Adipose tissue (tissue), 3 donors: ENCODE results near the gene FAM168B. TPM values are rescaled to one million over a fixed set of nuclear protein-coding genes. Genes with fewer than 3 reads are reported as not detected.

Experiments used
- H3K27ac ChIP-seq: one replicate; pipeline ENCODE4 v1.5.1; 2013; ENCODE audit warnings: low read depth, low read length
- WGBS, 3 donors: extraction: QIAGEN DNeasy Blood & Tissue Kit; methylation state at CpG; one replicate each; pipeline ENCODE4 v1.1.7; 2013; 5-methylcytosine and 5-hydroxymethylcytosine counted together
- polyA plus RNA-seq, 3 donors: library from polyadenylated mRNA; stranded (reverse); fragments of 200-250 nt; gene quantifications; one replicate each; pipeline ENCODE4 v1.2.3, GENCODE V29; 2013
- donor health status: healthy with polysubstance abuse.
- donor health status: Bipolar disorder and iron deficiency.
- donor health status: healthy.

FAM168B gene
- polyA plus RNA-seq, 3 donors = 24.5 to 67.2 (median 41.6) TPM

DNA sequence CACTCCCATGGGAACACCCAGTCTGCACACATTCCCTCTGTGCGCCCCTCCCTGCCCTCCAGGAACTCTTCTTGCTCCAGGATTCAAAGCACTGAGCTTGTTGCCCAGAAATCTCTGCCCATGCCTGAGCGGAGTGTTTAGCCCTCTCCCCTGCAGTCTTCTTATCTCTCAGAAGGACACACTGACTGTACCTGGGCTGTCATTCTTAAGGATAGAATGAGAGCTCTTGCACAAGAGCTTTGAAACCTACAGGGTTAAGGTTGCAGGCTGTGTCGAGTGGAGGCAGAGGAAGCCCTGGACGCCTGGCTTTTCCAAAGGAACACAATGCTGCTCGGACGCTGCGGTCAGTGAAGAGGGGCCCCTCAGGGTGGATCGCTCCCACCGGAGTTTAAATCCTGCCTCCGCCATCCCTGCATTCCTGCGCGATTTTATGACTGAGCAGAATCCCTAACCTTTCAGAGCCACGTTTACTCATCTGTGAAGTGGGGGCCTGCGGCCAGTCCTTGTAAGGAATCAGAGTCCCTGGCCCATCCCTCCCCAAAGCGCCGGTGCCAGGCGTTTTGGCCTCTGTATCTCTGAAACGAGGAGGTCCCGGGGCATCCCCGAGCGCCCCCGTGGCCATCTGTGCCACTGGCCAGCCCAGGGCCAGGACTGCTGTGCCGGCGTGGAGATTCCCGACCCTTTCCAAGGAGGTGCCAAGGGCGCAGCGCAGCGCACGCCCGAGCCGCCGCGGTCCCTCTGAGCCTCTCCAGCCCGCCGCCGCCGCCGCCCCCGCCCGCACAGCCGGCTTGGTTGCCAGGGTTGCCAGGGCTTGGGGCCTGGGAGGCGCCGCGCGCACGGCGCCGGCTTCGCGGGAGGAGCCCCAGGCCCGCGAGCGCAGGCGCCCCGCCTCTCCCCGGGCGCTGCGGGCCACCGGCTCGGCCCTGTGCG lies 58.9 kb downstream of the FAM168B start:
- H3K27ac ChIP-seq = no peak overlapping the region
- 3 to 4% (median 4%) methylated on average over 59 to 61 of the region's 61 CpGs for WGBS, 3 donors

DNA sequence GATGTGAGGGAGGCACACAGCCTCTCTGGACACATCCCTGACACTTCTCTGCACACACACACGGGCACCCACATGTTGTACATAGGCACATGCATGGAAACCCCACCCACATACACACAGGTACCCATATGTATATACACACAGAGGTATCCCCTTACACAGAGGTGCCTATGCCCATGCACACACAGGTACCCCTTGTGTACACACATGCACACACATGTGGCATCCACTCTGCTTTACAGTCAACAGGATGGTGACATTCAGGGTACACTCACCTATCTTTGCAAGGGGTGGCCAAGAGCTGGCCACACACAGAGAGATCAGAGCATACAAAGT lies 59.5 kb downstream of the FAM168B start:
- WGBS, 3 donors = 79 to 94% (median 84%) methylated on average over 1 of the region's 1 CpG
- no peak overlapping the region for H3K27ac ChIP-seq

DNA sequence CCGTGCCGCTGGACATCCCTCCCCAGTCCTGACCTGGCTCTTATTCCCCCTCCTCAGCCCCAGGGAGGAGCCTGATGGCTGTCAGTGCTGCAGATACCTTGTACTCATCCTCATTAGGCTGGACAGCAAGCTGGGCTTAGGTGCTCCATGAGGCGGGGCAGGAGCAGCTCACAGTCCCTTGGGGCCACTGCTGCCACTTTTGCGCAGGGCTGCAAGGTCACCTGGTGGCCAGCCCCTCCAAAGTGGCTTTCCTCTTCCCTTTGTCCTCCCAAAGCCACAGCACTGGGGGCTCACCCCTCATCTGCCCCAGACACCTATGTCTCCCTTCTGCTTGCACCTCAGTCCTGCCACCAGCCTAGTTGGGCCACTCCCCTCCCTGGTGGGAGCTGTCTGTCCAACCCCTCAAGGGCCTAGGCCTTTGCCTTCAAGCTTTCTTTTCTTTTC lies 60.8 kb downstream of the FAM168B start:
- H3K27ac ChIP-seq = no peak overlapping the region
- WGBS, 3 donors = 86 to 89% (median 88%) methylated on average over 4 of the region's 4 CpGs

DNA sequence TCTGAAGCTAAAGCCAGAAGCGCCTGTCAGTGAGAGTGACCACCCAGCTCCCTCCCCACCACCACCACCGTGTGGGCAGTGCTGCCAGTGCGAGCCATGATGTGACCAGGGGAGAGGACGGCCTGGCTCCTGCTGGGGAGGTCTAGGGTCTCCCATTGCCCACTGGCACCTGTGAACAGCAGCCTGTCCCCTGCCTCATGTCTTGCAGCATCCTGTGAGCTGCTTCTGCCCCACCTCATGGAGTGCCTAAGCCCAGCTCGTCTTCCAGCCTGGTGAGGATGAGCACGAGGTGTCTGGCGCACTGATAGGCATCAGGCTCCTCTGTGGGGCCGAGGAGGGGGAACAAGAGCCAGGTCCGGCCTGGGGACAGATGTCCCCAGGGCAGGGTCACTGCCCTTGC lies 61.4 kb downstream of the FAM168B start:
- 69 to 80% (median 74%) methylated on average over 8 to 9 of the region's 9 CpGs for WGBS, 3 donors

DNA sequence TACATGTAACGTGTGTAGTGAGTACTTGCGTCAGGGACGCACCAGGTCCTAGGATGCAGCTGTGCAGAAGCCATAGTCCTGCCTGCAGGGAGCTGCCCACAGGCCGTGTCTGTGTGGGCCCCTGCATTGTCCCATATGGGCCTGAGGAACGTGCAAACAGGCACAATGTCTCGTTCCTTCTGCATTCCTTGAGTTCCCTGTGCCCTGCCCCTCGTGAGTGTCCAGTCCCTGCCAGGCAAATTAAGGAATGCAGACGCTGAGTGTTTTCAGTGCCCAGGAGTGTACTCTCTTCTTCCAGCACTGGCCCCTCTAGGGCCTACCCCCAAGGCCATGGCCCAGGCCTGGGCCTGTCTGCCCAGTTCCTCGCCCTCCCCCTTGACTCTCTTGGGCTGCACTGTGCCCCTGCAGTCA lies 61.8 kb downstream of the FAM168B start:
- H3K27ac ChIP-seq = no peak overlapping the region
- 77 to 85% (median 85%) methylated on average over 9 of the region's 9 CpGs for WGBS, 3 donors

More for the DNA sequence above, 61.4 kb downstream of the FAM168B start:
- no peak overlapping the region for H3K27ac ChIP-seq

DNA sequence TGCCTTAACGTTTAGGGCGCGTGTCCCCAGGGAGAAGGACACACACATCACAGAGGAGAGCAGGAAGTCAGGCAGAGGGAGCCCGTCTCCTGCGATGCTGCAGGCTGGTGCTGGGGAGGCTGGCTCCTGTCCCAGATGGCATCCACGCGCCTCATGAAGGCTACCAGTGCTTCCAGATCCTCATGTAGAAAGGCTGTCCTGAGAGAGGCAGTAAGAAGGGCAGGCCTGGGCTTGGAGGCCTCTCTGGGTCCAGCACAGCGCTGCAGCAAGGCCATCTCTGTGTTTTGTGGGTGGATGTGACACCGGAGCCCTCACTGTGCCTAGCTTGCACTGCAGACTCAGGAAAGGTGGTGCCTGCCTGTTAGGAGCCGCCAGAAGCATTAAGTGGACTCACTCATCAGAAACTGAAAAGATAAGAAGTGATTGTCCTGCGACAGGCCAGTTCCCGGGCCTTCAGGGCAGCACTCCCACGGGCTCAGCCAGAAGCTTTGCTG lies 62.7 kb downstream of the FAM168B start:
- WGBS, 3 donors = 72 to 78% (median 73%) methylated on average over 13 of the region's 13 CpGs
- no peak overlapping the region for H3K27ac ChIP-seq

DNA sequence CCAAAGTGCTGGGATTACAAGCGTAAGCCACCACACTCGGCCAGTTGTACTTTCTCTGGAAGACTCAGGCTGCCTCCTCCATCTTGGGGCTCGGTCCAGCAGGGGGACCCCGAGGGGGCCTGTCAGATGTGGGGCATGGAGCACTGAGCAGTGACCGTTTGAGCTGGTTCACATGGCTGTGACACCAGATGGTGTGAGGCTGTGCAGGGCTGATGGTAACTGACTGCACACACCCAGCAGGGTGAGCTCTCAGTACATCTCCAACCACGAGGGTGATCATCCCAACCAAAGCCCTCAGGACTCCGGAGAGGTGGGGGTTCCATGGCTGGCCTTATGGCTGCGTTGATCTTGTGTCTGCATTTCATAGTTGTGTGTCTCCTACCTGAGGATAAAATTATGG lies 63.4 kb downstream of the FAM168B start:
- 70 to 79% (median 70%) methylated on average over 8 of the region's 8 CpGs for WGBS, 3 donors
- no peak overlapping the region for H3K27ac ChIP-seq

DNA sequence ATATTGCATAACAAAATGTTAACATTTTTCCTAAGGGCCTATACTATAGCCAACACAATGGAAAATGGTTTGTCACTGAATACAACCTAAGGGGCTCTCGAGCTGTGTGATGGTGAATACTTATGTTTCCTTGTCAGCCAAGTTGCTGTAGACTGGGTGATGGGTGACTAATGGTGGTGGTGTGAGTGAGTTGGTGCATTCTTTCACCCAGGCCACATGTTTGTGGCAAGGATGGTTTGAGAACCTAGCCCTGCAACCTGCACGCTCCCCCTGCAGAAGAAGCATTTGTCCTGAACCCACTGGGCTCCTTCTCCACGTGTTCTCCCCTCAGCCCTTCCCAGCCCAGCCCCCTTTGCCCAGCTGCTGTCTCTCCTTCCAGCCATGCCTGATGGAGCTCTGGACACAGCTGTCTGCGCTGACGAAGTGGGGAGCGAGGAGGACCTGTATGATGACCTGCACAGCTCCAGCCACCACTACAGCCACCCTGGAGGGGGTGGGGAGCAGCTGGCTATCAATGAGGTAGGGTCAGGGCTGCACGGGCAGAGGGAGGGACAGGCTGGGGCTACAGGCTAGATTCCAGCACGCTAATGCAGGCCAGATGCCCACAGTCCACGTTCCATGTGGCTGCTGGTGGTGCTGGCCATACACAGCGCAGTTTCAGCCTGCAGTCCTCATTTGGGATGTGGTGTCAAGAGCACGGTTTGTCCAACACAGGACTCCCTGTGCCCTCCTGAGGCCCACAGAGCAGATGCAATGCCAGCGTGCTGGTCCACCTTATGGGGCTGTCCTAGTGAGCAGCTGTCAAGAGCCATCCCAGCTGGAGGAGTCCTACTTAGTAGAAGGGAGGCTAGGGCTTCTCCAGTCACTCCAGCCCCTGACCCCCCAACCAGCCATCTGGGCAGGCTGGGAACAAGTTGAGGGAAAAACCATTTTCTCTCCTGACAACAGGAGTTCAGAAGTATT lies 65.4 kb downstream of the FAM168B start:
- no peak overlapping the region for H3K27ac ChIP-seq
- 85 to 95% (median 88%) methylated on average over 11 to 12 of the region's 12 CpGs for WGBS, 3 donors

DNA sequence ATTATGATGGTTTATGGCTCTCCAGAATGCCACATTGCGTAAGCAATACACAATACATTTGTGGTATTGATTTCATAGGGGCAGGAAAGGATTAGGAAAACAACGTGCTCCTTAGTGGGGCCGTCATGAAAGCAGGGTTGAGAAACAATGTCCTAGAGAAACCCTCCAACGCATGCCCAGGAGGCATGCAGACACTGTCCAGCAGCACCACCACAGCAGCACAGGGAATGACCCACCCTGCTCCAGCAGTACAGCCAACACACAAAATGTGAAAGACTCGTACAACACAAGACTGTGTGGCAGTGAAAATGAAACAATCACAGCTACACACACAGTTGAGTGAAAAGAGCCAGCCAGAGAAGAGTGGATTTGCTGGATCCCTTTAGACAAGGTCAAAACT lies 66.3 kb downstream of the FAM168B start:
- 45 to 56% (median 51%) methylated on average over 5 of the region's 5 CpGs for WGBS, 3 donors
- H3K27ac ChIP-seq = no peak overlapping the region

DNA sequence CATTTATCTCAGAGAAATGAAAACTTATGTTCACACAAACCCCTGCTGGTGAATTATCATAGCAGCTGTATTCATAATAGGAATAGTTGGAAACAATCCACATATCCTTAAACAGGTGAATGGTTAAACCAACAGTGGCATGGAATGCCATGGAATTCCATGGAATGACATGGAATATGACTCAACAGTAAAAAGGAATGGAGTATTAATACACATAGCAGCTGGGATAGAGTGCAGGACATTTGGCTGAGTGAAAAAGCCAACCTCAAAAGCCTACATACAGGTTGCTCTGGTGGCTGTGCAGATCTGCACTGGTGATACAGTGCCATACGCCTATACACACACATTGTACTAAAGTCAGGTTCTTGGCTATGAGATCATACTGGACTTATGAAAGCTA lies 69.5 kb downstream of the FAM168B start:
- no peak overlapping the region for H3K27ac ChIP-seq
- WGBS, 3 donors = 91 to 97% (median 93%) methylated on average over 1 of the region's 1 CpG

DNA sequence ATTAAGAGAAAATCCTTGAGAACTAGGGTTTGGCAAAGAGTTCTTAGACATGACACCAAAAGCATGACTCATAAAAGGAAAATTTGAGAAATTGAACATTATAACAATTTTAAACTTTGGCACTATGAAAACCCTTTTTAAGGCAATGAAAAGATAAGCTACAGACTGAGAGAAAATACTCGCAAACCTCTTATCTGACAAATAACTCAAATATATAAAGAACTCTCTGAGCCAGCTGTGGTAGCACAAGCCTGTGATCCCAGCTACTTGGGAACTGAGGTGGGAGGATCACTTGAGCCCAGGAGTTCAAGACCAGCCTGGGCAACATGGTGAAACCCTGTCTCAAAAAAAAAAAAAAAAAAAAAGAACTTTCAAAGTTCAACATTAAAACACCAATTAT lies 70.5 kb downstream of the FAM168B start:
- 45 to 59% (median 54%) methylated on average over 1 of the region's 1 CpG for WGBS, 3 donors
- H3K27ac ChIP-seq = no peak overlapping the region

DNA sequence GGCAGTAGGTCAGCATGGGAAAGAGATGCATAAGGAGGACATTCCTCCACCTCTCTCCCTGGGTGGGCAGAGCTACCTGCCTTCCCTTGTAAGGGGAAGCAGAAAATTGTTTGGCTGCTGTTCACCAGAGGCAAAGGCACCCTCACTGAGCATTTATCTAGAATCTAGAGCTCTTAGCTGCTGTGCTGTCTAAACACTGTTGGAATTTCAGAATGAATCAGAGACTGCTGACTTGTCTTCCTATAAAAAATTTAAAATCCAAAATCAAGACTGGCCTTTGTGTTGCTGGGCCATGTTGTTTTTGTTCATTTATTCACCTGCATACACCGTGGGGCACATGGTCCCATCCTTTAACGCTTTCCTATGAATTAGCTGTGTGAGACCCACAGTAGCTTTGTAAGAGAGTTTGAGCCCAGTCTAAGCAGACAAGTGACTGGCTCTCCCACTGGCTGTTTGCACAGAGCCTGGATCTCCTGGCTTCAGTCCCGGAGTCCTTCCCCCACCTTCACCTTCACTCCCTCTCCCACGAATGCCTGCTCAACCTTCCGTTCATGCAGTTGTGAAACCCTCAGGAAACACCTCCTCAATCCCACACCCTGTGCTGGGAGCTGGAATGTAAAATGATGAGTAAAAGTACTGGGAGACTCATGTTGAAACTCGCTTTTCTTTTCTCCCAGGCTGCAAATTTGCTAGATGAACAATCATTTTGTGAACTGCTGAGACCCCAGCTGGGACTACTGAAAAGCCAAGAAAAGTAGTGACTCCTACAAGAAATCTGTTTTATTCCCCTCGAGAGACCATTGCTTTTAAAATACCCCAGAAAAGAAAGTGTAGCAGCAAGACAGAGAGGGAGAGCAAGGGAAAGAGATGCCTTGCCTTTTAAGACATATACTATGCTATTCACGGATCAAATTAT lies 76.2 kb downstream of the FAM168B start:
- no peak overlapping the region for H3K27ac ChIP-seq
- WGBS, 3 donors = 33 to 35% (median 33%) methylated on average over 8 of the region's 8 CpGs

DNA sequence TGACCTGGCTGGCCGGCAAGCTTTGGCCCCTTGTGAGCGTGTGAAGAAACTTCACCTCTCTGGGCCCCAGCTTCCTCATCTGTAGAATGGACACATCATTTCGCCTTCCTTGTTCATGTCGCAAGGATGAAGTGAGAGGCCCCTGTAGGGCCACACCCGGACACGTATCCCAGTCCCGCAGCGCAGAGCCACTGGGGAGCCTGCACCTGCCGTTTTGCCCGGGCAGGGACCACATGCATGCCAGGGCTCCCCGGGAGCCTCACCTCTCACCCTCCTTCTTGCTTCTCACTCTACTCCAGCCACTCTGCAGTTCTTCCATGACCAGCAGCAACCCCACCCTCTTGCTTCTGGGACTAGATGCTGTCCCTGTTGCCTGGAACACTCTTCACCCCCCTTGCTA lies 77.5 kb downstream of the FAM168B start:
- WGBS, 3 donors = 90 to 96% (median 91%) methylated on average over 11 of the region's 11 CpGs
- no peak overlapping the region for H3K27ac ChIP-seq

DNA sequence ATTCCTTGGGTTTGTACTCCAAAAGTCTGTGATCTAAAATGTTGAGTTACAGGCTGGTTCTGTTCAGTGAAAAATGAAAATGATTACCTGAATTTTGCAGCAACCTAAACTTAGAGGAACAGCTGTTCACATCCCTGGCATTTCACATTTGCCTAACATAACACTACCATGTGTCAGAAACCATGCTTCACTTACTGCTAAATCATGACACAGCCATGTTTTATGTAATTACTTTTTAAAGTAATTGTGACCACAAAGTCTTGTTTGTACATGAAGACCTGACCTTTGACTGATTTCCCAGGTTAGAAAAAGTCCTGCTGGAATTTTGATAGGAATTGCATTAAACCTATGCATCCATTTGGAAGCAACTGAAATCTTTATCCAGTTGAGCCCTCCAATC lies 79.1 kb downstream of the FAM168B start:
- H3K27ac ChIP-seq = no peak overlapping the region

DNA sequence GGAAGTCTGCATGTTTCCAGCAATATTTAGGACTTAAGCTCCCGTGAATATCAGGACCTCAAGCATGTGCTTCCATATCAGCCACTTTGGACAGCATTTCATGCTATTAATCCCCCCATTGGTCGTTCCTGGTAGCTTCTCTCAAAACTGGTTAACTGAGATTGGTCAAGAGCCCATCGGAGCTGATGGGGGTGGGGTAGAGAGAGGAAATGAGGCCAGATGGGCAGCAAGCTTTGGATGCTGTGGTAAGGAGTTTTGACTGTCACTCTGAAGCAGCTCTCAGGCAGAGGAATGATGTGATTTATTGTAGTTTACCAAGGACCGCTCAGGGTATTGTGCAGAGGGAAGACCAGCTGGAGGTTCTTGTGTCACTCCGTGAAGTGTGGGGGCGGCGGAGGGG lies 81.8 kb downstream of the FAM168B start:
- no peak overlapping the region for H3K27ac ChIP-seq
- 48 to 63% (median 55%) methylated on average over 7 of the region's 7 CpGs for WGBS, 3 donors

DNA sequence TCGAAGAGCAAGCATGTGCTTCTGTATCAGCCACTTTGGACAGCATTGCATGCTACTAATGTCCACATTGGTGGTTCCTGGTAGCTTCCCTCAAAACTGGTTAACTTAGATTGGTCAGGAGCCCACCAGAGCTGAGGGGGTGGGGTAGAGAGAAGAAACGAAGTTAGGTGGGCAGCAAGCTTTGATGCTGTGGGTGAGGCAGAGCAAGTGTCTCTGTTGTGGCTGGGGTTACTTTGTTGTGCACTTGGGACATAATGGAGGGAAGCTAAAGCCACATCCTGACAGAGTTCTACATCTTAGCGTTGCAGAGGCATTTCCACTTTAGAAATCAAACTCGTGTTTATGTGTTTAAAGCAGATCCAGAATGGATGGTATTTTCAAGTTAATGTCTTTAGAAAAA lies 82.7 kb downstream of the FAM168B start:
- H3K27ac ChIP-seq = no peak overlapping the region
- WGBS, 3 donors = 50 to 74% (median 54%) methylated on average over 4 of the region's 4 CpGs

DNA sequence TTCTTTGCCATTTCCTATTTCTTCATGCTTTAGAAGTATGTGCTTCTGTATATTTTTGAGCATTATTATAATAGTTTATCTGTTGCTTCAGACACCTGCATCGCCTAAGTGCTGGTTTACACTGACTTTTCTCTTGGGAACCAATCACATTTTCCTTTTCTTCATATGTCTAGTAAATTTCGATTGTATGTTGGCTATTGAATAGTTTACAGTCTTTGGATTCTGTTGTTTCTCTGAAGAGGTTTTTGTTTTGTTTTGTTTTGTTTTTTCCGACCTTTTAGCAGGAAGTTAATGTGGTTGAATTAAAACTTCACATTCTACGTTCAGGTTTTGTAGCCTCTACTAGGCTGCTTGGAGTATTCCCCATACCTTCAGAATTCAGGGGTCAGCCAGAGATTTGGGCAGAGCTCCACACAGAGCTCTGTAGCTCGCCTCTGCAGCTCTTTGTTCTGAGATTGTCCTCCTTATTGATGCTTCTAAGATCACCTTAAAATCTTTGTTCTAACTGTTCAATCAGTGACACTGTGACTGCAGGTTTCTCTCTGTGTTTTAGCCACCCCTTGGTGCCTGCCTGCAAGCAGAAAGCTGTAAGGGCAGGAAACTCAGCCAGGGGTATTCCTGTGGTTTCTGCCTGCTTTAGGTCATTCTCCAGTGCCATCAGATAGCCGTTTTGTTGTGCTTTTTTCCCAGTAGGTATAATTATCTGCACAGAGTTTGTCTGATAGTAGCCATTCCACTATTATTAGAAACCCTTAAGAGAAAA lies 83.4 kb downstream of the FAM168B start:
- WGBS, 3 donors = 72 to 76% (median 73%) methylated on average over 6 of the region's 6 CpGs
- H3K27ac ChIP-seq = no peak overlapping the region
